Kidney epithelial cell (primary cell): ENCODE measurements around the gene ZNF197. TPM values are rescaled to one million over a fixed set of nuclear protein-coding genes. Genes with fewer than 3 reads are reported as not detected.
"Not testable (repeated sequence)": the region's sequence is repeated elsewhere in the genome, so short reads cannot be mapped to it uniquely, and the experiment has no call there.

Source experiments
- DNase-seq: peaks from one replicate; pipeline ENCODE4 v3.0.0-alpha.2; 2010; ENCODE audit warnings: low read depth
- H3K27me3 ChIP-seq: 2 replicates; pipeline ENCODE4 v1.6.0; 2011; ENCODE audit warnings: low read length; ENCODE audit not compliant: control insufficient read depth, insufficient read depth
- H3K36me3 ChIP-seq: 2 replicates; pipeline ENCODE4 v1.5.1; 2011; ENCODE audit warnings: low read length; ENCODE audit not compliant: control insufficient read depth, insufficient read depth
- H3K4me3 ChIP-seq: 2 replicates; pipeline ENCODE4 v1.5.1; 2011; ENCODE audit warnings: low read depth, mild to moderate bottlenecking, control low read depth, low read length
- total RNA-seq: library from RNA; depleted of rRNA; stranded (reverse); fragments of >200 nt; gene quantifications from 2 replicates; pipeline ENCODE4 v1.2.3, GENCODE V29; 2015
- TF ChIP-seq, protein P1 (sequence below): IDR thresholded peaks from 2 replicates; pipeline ENCODE4 v1.5.1; 2011; ENCODE audit warnings: mild to moderate bottlenecking, moderate library complexity, low read length, control low read depth, inconsistent platforms; ENCODE audit not compliant: insufficient read depth, poor library complexity, severe bottlenecking

The ZNF197 gene
- total RNA-seq, 1 donor from 2014 or later: 19.6 TPM

DNA sequence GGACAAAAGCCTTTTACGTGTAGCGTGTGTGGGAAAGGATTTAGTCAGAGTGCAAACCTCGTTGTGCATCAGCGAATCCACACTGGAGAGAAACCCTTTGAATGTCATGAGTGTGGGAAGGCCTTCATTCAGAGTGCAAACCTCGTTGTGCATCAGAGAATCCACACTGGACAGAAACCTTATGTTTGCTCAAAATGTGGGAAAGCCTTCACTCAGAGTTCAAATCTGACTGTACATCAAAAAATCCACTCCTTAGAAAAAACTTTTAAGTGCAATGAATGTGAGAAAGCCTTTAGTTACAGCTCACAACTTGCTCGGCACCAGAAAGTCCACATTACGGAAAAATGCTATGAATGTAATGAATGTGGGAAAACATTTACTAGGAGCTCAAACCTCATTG, 34.2 kb downstream of the ZNF197 start:
- DNase-seq: no peak
- Histone ChIP-seq H3K27me3 (no peaks in the 10 kb centered on the region), H3K36me3 (peaks cover 5% of the 10 kb centered on the region), H3K4me3 (no peak overlapping the region)
- TF ChIP-seq, protein P1, sequence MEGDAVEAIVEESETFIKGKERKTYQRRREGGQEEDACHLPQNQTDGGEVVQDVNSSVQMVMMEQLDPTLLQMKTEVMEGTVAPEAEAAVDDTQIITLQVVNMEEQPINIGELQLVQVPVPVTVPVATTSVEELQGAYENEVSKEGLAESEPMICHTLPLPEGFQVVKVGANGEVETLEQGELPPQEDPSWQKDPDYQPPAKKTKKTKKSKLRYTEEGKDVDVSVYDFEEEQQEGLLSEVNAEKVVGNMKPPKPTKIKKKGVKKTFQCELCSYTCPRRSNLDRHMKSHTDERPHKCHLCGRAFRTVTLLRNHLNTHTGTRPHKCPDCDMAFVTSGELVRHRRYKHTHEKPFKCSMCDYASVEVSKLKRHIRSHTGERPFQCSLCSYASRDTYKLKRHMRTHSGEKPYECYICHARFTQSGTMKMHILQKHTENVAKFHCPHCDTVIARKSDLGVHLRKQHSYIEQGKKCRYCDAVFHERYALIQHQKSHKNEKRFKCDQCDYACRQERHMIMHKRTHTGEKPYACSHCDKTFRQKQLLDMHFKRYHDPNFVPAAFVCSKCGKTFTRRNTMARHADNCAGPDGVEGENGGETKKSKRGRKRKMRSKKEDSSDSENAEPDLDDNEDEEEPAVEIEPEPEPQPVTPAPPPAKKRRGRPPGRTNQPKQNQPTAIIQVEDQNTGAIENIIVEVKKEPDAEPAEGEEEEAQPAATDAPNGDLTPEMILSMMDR: no peak

DNA sequence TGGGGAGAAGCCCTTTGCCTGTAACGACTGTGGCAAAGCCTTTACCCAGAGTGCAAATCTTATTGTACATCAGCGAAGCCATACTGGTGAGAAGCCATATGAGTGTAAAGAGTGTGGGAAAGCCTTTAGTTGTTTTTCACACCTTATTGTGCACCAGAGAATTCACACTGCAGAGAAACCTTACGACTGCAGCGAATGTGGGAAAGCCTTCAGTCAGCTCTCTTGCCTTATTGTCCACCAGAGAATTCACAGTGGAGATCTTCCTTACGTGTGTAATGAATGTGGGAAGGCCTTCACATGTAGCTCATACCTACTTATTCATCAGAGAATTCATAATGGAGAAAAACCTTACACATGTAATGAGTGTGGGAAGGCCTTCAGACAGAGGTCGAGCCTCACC, 34.6 kb downstream of the ZNF197 start:
- no peak for DNase-seq
- peaks cover 5% of the 10 kb centered on the region for H3K36me3 ChIP-seq
- TF ChIP-seq, protein P1: no peak
- no peaks in the 10 kb centered on the region for H3K27me3 ChIP-seq
- no peak overlapping the region for H3K4me3 ChIP-seq

DNA sequence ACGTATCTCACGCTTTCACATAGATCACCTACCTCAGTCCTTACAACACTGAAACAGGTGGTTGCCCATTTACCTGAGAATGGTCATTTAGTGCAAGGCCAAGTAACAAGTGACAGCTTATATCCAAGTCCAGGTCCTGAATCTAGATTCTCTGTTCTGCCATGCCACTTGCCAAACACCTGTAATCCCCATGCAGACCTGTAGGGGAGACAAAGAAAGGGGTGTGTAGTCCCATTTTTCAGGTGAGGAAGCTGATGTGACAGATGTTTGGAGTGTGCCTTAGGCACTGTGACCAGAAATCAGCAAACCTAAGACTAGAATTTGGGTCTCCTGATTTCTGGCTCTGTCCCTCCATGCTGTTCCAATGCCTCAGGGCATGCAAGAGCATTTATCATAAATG, 36.4 kb downstream of the ZNF197 start:
- DNase-seq: no peak
- Histone ChIP-seq H3K27me3 (no peaks in the 10 kb centered on the region), H3K4me3 (no peak overlapping the region), H3K36me3 (peaks cover 5% of the 10 kb centered on the region)
- TF ChIP-seq, protein P1: no peak

DNA sequence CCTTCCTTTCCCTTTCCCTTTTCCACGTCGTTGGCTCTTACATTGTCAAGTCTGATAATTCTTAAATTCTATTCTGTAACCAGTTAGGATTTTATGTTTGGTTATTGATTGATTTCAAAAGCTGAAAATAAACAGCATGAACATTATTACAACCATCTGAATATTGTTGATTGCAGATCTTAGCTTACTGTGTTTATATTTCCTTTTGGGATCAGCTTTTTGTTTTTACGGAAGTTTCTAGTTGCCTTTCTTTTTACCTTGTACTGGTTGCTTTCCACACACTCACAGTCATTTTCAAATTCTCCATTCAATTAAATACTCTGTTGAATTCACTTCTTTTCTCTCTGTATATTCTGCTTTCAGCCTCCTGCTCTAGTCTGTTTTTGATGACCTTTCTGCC, 40.3 kb downstream of the ZNF197 start:
- TF ChIP-seq, protein P1: no peak
- H3K4me3 ChIP-seq: no peak overlapping the region
- peaks cover 2% of the 10 kb centered on the region for H3K36me3 ChIP-seq
- no peaks in the 10 kb centered on the region for H3K27me3 ChIP-seq
- no peak for DNase-seq

DNA sequence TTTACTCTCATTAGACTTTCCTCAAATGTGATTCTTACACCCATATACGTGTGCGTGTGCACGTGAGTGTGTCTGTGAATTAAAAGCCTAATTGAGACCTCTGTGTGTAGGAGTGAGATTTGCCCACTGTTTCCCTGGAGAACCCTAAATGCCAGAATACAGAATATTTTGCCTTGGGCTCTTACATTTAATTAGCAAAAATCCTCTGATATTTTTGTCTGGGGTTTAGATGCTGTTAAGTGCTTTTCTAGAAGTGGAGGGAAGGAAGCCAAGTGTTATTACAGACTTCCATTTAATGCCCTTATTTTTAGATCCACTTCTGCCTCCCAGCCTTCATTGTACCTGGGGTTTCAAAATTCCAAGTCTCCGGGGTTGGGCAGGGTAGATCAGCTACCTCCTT, 41.5 kb downstream of the ZNF197 start:
- no peaks in the 10 kb centered on the region for H3K27me3 ChIP-seq
- TF ChIP-seq, protein P1: no peak
- no peak for DNase-seq
- peaks cover under 1% of the 10 kb centered on the region for H3K36me3 ChIP-seq
- H3K4me3 ChIP-seq: no peak overlapping the region

DNA sequence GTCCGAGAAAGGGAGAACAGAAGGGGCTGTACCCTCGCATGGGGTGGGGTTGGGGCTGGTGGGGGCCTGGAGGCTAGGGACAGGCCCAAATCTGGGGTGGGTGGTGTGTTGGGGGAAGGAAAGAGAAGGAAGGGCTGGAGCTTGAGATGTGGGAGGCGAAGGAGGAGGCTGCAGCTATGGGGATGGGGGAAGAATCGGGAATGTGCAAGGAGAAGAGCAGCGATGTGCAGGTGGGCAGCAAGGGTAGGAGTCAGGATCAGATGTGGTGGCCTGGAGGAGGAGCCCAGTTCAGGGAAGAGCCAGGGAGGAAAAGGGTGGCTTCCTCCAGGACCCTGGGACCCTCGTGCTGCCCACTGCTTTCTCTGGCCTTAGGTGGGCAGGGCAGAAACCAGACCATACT, 44.9 kb downstream of the ZNF197 start:
- Histone ChIP-seq H3K36me3 (no peaks in the 10 kb centered on the region), H3K27me3 (no peaks in the 10 kb centered on the region), H3K4me3 (no peak overlapping the region)
- TF ChIP-seq, protein P1: no peak
- DNase-seq: no peak

- not testable (repeated sequence) for H3K36me3 ChIP-seq, DNase-seq, H3K4me3 ChIP-seq, H3K27me3 ChIP-seq
Observed at GRCh38 chr3:44673466-44673865, 48.6 kb downstream of the ZNF197 start.
